Stimulated activated CD8-positive, alpha-beta memory T cell treated with anti-CD3 and anti-CD28 coated beads, Interleukin-15, amount 100 ng/mL, for 4 hours (primary cell): ENCODE measurements around the gene ACVR1B.

ENCODE experiments used
- DNase-seq, 2 donors: peaks; one replicate each; pipeline ENCODE4 v3.0.0-alpha.2; 2020; ENCODE audit warnings: low read depth in 2 of 2

The ACVR1B gene

GRCh38 chr12:52043386-52044212 lies 92.1 kb downstream of the ACVR1B start:
- no peak for DNase-seq

DNA sequence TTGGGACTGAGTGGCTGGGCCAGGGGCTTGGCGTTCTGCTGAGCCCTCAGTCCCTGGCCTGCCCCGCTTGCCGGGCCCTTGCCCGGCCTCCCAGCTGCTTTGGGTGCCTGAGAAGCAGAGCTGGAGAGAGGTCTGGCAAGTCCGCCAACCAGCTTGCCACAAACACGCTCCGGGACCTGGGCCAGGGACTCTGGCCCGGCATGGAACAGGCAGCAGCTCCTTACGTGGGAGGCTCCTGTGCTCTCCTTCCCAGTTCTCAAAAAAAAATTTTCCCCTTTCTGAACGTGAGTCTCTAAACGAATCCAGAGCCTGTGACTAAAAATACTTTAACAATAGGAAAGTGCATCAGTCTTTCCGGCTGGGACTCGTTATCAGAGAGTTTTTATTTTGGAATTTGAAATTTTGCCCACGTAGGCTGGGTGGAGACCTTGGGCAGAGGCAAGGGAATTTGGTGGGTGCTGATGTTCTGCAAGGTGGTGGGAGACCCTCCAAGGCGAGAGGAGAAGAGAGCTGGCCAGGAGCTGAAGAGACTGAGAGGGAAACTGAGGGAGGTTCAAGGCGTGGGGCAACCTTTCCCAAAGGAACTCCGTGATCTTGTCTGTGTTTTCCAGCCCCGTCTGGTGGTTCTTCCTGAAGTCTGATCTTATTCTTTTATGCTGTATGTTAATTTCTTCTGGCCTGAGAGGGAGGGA lies 92.9 kb downstream of the ACVR1B start:
- DNase-seq = no peak

DNA sequence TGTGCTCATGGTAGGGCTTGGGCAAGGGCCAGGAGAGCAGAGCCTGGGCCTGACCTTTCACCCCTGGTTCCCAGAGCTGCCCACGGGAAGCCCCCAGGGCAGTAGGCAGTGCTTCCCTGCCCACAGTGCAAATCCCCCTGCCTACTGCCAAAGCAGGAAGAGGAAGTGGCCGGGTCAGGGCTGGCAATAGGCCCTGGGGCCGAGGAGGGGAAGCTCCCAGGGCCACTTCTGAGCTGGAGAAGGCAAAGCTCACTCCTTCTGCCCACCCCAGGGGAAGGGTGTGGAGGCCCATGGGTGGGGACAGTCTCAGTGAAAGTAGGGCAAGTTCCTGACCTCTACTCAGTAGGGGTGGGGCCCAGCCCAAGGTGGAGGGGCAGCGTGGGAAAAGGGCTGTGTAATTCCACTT lies 94.3 kb downstream of the ACVR1B start:
- DNase-seq = no peak
